Bronchial epithelial cell (primary cell): ENCODE measurements around the gene GABRA4. TPM values are rescaled to one million over a fixed set of nuclear protein-coding genes. Genes with fewer than 3 reads are reported as not detected.
A peak's percentile ranks its signal among the peaks of the same experiment; 100 is the strongest.

Experiments used
- DNase-seq: peaks from one replicate; pipeline ENCODE4 v3.0.0-alpha.2; 2010; ENCODE audit warnings: low read depth
- FAIRE-seq: peaks from 2 replicates; lab custom pipeline; 2011; peaks lifted over from hg19 to GRCh38; lab: Jason Lieb, UNC
- H3K27me3 ChIP-seq: 2 replicates; pipeline ENCODE4 v1.5.1; 2011; ENCODE audit warnings: low read length; ENCODE audit not compliant: control insufficient read depth, insufficient read depth
- H3K36me3 ChIP-seq: 2 replicates; pipeline ENCODE4 v1.5.1; 2011; ENCODE audit warnings: low read length; ENCODE audit not compliant: control insufficient read depth, insufficient read depth
- H3K4me3 ChIP-seq: 2 replicates; pipeline ENCODE4 v1.5.1; 2011; ENCODE audit warnings: mild to moderate bottlenecking, low read depth, low read length, control low read depth
- CTCF ChIP-seq: IDR thresholded peaks from 2 replicates; pipeline ENCODE4 v1.5.1; 2011; ENCODE audit warnings: mild to moderate bottlenecking, moderate library complexity, low read length, control low read depth, inconsistent platforms; ENCODE audit not compliant: insufficient read depth, severe bottlenecking
- total RNA-seq: library from RNA; depleted of rRNA; stranded (reverse); fragments of >200 nt; gene quantifications from 2 replicates; pipeline ENCODE4 v1.2.1, GENCODE V29; 2014

Gene GABRA4
- total RNA-seq, 1 donor from 2014 or later, result not detected

GRCh38 chr4:47031011-47031678 lies 37.8 kb upstream of the GABRA4 start, which contains the start of gene GABRB1:
GABRB1 (plus strand) TSS chr4:47031567.
- Histone ChIP-seq H3K4me3 (peak within 1 kb of the TSS; percentile 15), H3K27me3 (peaks cover 5% of the 10 kb centered on the region), H3K36me3 (no peaks in the 10 kb centered on the region)
- peak; percentile 52 for DNase-seq
- TF ChIP-seq CTCF, result no peak
- FAIRE-seq, result no peak

GRCh38 chr4:47017494-47017893 lies 24.1 kb upstream of the GABRA4 start:
- H3K4me3 ChIP-seq, result no peak overlapping the region
- no peaks in the 10 kb centered on the region for H3K36me3 ChIP-seq
- FAIRE-seq, result no peak
- TF ChIP-seq CTCF, result no peak
- no peaks in the 10 kb centered on the region for H3K27me3 ChIP-seq
- DNase-seq, result peak; percentile 26

GRCh38 chr4:47017081-47017480 lies 23.7 kb upstream of the GABRA4 start:
- no peak for FAIRE-seq
- Histone ChIP-seq H3K36me3 (no peaks in the 10 kb centered on the region), H3K4me3 (no peak overlapping the region), H3K27me3 (no peaks in the 10 kb centered on the region)
- DNase-seq, result no peak
- no peak for TF ChIP-seq CTCF

- no peak for TF ChIP-seq CTCF
- no peak overlapping the region for H3K4me3 ChIP-seq
- DNase-seq (no peak), FAIRE-seq (no peak)
- no peaks in the 10 kb centered on the region for H3K27me3 ChIP-seq
- no peaks in the 10 kb centered on the region for H3K36me3 ChIP-seq
Measured at GRCh38 chr4:47013373-47013772, 20.0 kb upstream of the GABRA4 start.

GRCh38 chr4:47012676-47013075 lies 19.3 kb upstream of the GABRA4 start:
- no peak for FAIRE-seq
- no peaks in the 10 kb centered on the region for H3K27me3 ChIP-seq
- DNase-seq, result no peak
- no peak overlapping the region for H3K4me3 ChIP-seq
- no peaks in the 10 kb centered on the region for H3K36me3 ChIP-seq
- TF ChIP-seq CTCF, result no peak
